AG04450 (cell line): ENCODE data around the gene OVCA2. TPM values are rescaled to one million over a fixed set of nuclear protein-coding genes. Genes with fewer than 3 reads are reported as not detected.

Experiments used
- CTCF ChIA-PET: fragments of 300-600, 350-600 bp; formaldehyde crosslinking; extraction: SDS; loops from one replicate; lab custom pipeline; 2022; ENCODE audit warnings: antibody characterized with exemption, inconsistent platforms; lab: Charles Lee
- POLR2A ChIA-PET: fragments of 350-600 bp; formaldehyde crosslinking; extraction: SDS; loops from one replicate; lab custom pipeline; 2021; ENCODE audit warnings: antibody characterized with exemption, inconsistent platforms; lab: Yijun Ruan, JAX
- DNase-seq: peaks from one replicate; pipeline ENCODE4 v3.0.0-alpha.2; 2011; ENCODE audit warnings: low read depth, low spot score
- H3K27ac ChIP-seq: one replicate; pipeline ENCODE4 v1.5.1; 2012; ENCODE audit warnings: low read depth, low read length, control low read depth
- H3K27me3 ChIP-seq: one replicate; pipeline ENCODE4 v1.6.0; 2012; ENCODE audit warnings: low read length; ENCODE audit not compliant: control insufficient read depth, insufficient read depth
- H3K4me3 ChIP-seq: 2 replicates; pipeline ENCODE4 v1.5.1; 2011; ENCODE audit warnings: mild to moderate bottlenecking, low read depth, low read length, control low read depth
- H3K9me3 ChIP-seq: 2 replicates; pipeline ENCODE4 v1.5.1; 2012; ENCODE audit warnings: low read length; ENCODE audit not compliant: control insufficient read depth, insufficient read depth
- polyA plus RNA-seq: library from polyadenylated mRNA; depleted of rRNA; stranded (reverse); fragments of >200 nt; gene quantifications from 2 replicates; pipeline ENCODE4 v1.2.3, GENCODE V29; 2011
- TF ChIP-seq, protein P1 (sequence below): IDR thresholded peaks from 2 replicates; pipeline ENCODE4 v1.5.1; 2011; ENCODE audit warnings: low read depth, low read length, control low read depth, inconsistent platforms

OVCA2 gene
- polyA plus RNA-seq, 1 experiment, result 38.0 TPM

DNA sequence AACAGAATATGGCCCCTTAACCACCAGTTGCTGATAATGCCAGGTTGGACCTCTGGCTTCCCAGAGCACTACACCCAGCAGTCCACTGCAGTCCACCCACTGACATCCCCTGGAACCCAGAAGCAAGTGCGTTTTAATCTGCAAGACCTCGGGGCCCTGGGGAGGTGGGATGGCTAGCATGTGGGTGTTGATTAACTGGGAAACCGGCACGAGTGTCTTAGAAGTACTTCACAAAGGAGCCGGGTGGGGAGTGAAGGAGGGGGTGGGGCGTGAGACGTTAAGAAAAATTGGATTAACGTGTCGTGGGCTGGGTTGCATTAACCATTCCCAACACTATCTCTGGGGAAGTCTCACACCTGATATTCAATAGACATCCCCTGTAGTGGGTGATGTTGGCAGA, 7.0 kb downstream of the OVCA2 start:
- TF ChIP-seq, protein P1, sequence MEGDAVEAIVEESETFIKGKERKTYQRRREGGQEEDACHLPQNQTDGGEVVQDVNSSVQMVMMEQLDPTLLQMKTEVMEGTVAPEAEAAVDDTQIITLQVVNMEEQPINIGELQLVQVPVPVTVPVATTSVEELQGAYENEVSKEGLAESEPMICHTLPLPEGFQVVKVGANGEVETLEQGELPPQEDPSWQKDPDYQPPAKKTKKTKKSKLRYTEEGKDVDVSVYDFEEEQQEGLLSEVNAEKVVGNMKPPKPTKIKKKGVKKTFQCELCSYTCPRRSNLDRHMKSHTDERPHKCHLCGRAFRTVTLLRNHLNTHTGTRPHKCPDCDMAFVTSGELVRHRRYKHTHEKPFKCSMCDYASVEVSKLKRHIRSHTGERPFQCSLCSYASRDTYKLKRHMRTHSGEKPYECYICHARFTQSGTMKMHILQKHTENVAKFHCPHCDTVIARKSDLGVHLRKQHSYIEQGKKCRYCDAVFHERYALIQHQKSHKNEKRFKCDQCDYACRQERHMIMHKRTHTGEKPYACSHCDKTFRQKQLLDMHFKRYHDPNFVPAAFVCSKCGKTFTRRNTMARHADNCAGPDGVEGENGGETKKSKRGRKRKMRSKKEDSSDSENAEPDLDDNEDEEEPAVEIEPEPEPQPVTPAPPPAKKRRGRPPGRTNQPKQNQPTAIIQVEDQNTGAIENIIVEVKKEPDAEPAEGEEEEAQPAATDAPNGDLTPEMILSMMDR, result no peak
- Histone ChIP-seq H3K9me3 (no peaks in the 10 kb centered on the region), H3K27ac (no peak overlapping the region), H3K27me3 (peaks cover 4% of the 10 kb centered on the region), H3K4me3 (peak overlapping the region; percentile 67)
- DNase-seq, result no peak
- ChIA-PET POLR2A (no interaction called here), CTCF (interaction anchor here (1.4 to 1.9 kb wide), 2 partner anchors 17 to 140 kb away, joined by 3 to 6 read pairs; no protein-coding TSS in a partner anchor)

DNA sequence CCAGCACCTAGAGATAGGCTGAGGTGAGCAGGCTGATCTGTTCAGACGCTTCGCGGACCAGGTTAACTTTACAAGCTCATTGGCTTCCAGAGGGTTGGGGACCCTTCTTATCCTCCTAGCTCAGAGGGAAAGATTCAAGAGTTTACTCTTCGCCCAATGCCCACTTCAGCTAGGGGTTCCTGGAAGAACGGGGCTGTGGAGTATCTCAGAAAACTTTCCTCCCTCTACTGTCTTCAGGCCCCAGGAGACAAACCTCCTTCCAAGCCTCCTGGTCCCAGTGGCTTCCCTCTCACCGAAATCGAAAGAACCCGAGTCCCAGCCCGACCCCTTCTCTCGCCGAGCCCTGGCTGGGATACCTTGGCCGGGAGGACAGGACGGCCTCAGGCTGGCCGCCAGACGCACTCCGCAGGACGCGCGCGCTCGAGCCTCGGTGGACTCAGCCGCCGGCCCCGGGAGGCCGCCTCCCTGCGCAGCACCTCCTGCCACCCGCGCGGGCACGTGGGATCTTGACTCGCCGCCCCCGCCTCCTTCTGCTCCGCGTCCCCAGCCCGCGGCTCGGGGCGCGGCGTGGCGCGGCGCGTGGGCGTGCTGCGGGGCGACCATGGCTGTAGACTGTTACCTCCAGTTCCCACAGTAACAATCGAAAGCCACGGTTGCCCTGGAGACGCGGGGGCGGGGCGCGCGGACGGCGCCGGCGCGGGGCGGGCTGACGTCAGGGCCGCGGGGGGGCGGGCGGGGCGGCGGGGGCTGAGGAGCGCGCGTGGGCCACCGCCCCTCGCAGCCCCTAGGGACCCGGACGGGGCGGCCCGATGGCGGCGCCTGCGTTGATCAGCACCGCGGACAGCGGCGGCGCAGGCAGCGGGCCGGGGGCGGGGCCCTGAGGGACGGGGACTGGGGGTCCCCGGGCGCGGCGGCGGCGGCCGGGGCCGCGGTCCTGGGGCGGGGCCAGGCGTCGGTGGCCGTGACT, 7.8 kb downstream of the OVCA2 start:
- CTCF ChIA-PET, result interaction anchor here (1.0 to 1.4 kb wide), 3 partner anchors 18 to 233 kb away, joined by 3 to 5 read pairs (median 3); no protein-coding TSS in a partner anchor
- POLR2A ChIA-PET, result no interaction called here
- no peak overlapping the region for H3K27ac ChIP-seq
- H3K27me3 ChIP-seq, result peaks cover 4% of the 10 kb centered on the region
- TF ChIP-seq, protein P1, result no peak
- no peak for DNase-seq
- H3K4me3 ChIP-seq, result peak overlapping the region; percentile 67
- H3K9me3 ChIP-seq, result no peaks in the 10 kb centered on the region

DNA sequence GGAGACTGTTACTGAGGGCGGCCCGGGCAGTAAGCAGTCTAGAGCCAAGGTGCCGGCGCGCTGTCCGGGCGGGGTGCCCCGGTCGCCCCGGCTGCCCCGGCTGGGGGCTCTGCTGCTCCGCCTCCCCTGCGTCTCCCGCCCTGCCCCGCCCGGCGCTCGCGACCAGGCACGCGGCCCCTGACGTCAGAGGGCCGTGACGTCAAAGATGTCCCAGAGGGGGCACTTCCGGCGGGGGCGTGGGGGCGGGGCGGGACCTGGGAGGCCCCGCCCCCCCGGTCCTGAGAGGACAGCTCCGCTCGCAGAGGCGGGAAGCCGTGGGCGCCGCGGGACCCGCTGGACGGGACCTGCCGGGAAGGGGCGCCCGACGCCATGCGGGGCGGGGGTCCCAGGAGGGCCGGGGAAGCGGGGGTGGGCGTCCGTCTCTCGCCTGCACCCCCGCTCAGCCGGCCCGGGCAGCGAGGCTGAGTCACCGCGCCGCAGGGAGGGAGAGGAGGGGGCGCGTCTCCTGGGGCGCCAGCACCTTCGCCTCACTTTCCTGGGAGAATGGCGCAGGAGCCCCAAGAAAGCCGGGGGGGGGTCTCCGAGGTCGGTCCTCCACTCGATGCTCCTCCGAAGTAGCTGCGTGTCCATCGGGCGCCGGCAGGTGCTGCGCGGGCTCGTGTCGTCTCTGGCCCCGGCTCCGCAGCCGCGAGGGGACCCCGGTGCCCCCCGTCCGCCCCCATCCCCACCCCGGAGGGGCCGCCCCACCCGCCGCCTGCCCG, 8.7 kb downstream of the OVCA2 start:
- Histone ChIP-seq H3K27ac (no peak overlapping the region), H3K27me3 (peaks cover 4% of the 10 kb centered on the region), H3K9me3 (no peaks in the 10 kb centered on the region), H3K4me3 (peak overlapping the region; percentile 54)
- CTCF ChIA-PET, result interaction anchor here (1.0 to 1.4 kb wide), 2 partner anchors 203 to 232 kb away, joined by 3 to 5 read pairs; no protein-coding TSS in a partner anchor
- no peak for DNase-seq
- TF ChIP-seq, protein P1, result no peak
- POLR2A ChIA-PET, result no interaction called here

DNA sequence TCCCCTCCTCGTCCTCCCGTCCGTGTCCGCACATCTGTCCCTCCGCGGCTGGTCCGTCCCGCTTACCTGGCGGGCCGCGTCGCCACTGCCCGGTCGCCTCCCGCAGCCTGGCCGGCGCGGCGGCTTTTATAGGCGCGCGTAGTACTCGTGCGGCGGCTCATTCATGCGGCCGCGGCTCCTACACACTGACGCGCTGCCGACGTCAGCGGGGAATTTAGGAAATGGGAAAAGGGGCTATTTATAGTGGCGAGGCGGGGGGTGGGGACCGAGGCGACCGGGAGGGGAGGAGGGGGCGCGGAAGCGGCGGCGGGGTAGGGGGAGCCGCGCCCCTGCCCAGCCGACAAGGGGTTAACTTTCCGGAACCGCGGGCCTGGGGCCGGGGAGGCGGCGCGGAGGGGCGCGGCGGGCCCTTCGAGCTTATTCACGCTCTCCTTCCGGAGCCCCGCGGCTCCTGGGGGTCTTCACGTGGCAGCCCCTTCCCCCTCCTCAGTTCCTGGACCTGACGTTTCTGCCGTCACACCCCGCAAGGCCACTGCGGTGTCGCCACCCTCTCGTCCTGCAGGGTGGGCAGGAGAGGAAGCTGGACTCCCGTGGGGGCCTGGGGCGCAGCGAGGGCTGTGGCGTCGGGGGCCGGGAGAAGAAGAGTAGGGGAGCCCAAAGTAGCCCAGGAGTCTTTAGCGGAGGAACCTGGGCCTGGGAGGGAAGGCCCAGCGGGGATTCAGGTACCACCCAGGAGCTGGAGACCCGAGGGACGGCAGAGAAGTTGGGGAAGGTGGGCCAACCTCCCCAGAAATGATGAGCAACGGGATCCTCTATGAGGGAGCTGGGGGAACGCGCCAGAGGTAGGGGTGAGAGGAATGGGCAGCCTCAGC, 9.5 kb downstream of the OVCA2 start:
- no peak overlapping the region for H3K27ac ChIP-seq
- no peak for DNase-seq
- H3K4me3 ChIP-seq, result peak overlapping the region; percentile 49; the same call in 1 of the 2 replicates
- peaks cover 4% of the 10 kb centered on the region for H3K27me3 ChIP-seq
- TF ChIP-seq, protein P1, result no peak
- H3K9me3 ChIP-seq, result no peaks in the 10 kb centered on the region; the same call in 1 of the 2 replicates
- CTCF ChIA-PET, result interaction anchor here (0.8 to 1.4 kb wide), 4 partner anchors 17 to 231 kb away, joined by 3 to 5 read pairs (median 4); no protein-coding TSS in a partner anchor
- POLR2A ChIA-PET, result no interaction called here
